K562 (cell line): ENCODE results near the gene APC2. TPM values are rescaled to one million over a fixed set of nuclear protein-coding genes. Genes with fewer than 3 reads are reported as not detected.

Experiments
- BRF1 ChIP-seq: IDR thresholded peaks from 3 replicates; pipeline ENCODE4 v1.6.1; 2011; ENCODE audit warnings: borderline replicate concordance, mild to moderate bottlenecking; ENCODE audit not compliant: insufficient read length; ENCODE audit errors: extremely low read depth
- SMAD2 ChIP-seq: fragments of 150-350 bp; IDR thresholded peaks from 2 replicates; pipeline ENCODE4 v1.6.1; 2014; ENCODE audit warnings: low read depth, mild to moderate bottlenecking, low read length
- SREBF2 ChIP-seq: sonication (generic); formaldehyde crosslinking; IDR thresholded peaks from 2 replicates; pipeline ENCODE4 v1.4.0; 2020; ENCODE audit warnings: mild to moderate bottlenecking, missing genetic modification reagents
- TSHZ1 ChIP-seq: fragments of 250-450 bp; sonication (Bioruptor Pico); IDR thresholded peaks from 2 replicates; pipeline ENCODE4 v1.4.0; 2020; ENCODE audit warnings: mild to moderate bottlenecking, moderate library complexity
- ZFP36 ChIP-seq: fragments of 150-350 bp; IDR thresholded peaks from 2 replicates; pipeline ENCODE4 v1.6.1; 2018; ENCODE audit warnings: low read length, low read depth; ENCODE audit not compliant: partially characterized antibody
- ZNF23 ChIP-seq: fragments of 250-450 bp; sonication (Bioruptor Pico); IDR thresholded peaks from 2 replicates; pipeline ENCODE4 v1.4.0; 2020; ENCODE audit warnings: mild to moderate bottlenecking
- polyA plus RNA-seq, 8 experiments: library from polyadenylated mRNA; depleted of rRNA in 4 of 8; stranded (reverse) in 5 of 8; unstranded in 3 of 8; fragments of >200 nt; fragmentation: Nextera tagmentation in 2 of 8; fragmentation: Illumina TruSeq in 1 of 8; extraction: Ambion mirVana in 2 of 8; extraction: Trizol in 1 of 8; gene quantifications; 2 replicates each; pipeline versions ENCODE4 v1.2.1 to v1.2.3, GENCODE V29; 2011 to 2014; ENCODE audit warnings: inconsistent platforms in 1 of 8, missing spikeins in 1 of 8
- total RNA-seq, 7 experiments: library from RNA; depleted of rRNA in 6 of 7; stranded (reverse); fragments of >200 nt in 6 of 7; fragmentation: Illumina TruSeq in 2 of 7; extraction: Trizol in 2 of 7; gene quantifications; 2 replicates each; pipeline versions ENCODE4 v1.2.1 to v1.2.3, GENCODE V29; 2011 to 2021; ENCODE audit warnings: low replicate concordance in 1 of 7
- TF ChIP-seq, protein P1 (sequence below): fragments of 450-650 bp; IDR thresholded peaks from 2 replicates; pipeline ENCODE4 v1.6.1; 2016; ENCODE audit warnings: low read depth
- TF ChIP-seq, protein P2 (sequence below): sonication (generic); formaldehyde crosslinking; IDR thresholded peaks from 2 replicates; pipeline ENCODE4 v1.8.1; 2023; ENCODE audit warnings: mild to moderate bottlenecking, missing genetic modification reagents
- TF ChIP-seq, protein P3 (sequence below): fragments of 250-450 bp; sonication (Bioruptor Pico); IDR thresholded peaks from 2 replicates; pipeline ENCODE4 v1.5.0; 2020; ENCODE audit warnings: mild to moderate bottlenecking, borderline replicate concordance

The APC2 gene
- total and polyA plus RNA-seq, 9 of the 15 experiments (the other 6 are each of a cell fraction or from before 2014, with no cell fraction given) = 0.01 to 0.40 (median 0.05) TPM; not detected in 3

GRCh38 chr19:1478934-1479707, 29.2 kb downstream of the APC2 start, which contains the start of gene C19orf25 (continued):
- no peak for TF ChIP-seq ZFP36
- TF ChIP-seq, protein P1, sequence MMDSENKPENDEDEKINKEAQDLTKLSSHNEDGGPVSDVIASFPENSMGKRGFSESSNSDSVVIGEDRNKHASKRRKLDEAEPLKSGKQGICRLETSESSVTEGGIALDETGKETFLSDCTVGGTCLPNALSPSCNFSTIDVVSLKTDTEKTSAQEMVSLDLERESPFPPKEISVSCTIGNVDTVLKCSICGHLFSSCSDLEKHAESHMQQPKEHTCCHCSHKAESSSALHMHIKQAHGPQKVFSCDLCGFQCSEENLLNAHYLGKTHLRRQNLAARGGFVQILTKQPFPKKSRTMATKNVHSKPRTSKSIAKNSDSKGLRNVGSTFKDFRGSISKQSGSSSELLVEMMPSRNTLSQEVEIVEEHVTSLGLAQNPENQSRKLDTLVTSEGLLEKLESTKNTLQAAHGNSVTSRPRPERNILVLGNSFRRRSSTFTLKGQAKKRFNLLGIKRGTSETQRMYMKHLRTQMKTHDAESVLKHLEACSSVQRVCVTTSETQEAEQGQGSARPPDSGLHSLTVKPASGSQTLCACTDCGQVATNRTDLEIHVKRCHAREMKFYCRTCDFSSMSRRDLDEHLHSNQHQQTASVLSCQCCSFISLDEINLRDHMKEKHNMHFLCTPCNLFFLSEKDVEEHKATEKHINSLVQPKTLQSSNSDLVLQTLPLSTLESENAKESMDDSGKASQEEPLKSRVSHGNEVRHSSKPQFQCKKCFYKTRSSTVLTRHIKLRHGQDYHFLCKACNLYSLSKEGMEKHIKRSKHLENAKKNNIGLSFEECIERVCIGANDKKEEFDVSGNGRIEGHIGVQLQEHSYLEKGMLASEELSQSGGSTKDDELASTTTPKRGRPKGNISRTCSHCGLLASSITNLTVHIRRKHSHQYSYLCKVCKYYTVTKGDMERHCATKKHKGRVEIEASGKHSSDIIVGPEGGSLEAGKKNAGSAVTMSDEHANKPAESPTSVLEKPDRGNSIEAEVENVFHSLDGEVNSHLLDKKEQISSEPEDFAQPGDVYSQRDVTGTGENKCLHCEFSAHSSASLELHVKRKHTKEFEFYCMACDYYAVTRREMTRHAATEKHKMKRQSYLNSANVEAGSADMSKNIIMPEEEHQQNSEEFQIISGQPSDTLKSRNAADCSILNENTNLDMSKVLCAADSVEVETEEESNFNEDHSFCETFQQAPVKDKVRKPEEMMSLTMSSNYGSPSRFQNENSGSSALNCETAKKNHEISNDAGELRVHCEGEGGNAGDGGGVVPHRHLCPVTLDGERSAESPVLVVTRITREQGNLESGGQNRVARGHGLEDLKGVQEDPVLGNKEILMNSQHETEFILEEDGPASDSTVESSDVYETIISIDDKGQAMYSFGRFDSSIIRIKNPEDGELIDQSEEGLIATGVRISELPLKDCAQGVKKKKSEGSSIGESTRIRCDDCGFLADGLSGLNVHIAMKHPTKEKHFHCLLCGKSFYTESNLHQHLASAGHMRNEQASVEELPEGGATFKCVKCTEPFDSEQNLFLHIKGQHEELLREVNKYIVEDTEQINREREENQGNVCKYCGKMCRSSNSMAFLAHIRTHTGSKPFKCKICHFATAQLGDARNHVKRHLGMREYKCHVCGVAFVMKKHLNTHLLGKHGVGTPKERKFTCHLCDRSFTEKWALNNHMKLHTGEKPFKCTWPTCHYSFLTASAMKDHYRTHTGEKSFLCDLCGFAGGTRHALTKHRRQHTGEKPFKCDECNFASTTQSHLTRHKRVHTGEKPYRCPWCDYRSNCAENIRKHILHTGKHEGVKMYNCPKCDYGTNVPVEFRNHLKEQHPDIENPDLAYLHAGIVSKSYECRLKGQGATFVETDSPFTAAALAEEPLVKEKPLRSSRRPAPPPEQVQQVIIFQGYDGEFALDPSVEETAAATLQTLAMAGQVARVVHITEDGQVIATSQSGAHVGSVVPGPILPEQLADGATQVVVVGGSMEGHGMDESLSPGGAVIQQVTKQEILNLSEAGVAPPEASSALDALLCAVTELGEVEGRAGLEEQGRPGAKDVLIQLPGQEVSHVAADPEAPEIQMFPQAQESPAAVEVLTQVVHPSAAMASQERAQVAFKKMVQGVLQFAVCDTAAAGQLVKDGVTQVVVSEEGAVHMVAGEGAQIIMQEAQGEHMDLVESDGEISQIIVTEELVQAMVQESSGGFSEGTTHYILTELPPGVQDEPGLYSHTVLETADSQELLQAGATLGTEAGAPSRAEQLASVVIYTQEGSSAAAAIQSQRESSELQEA = peak; percentile 72; the same call in 1 of the 2 replicates
- TF ChIP-seq ZNF23 = no peak
- TF ChIP-seq BRF1 = no peak
- TF ChIP-seq, protein P2, sequence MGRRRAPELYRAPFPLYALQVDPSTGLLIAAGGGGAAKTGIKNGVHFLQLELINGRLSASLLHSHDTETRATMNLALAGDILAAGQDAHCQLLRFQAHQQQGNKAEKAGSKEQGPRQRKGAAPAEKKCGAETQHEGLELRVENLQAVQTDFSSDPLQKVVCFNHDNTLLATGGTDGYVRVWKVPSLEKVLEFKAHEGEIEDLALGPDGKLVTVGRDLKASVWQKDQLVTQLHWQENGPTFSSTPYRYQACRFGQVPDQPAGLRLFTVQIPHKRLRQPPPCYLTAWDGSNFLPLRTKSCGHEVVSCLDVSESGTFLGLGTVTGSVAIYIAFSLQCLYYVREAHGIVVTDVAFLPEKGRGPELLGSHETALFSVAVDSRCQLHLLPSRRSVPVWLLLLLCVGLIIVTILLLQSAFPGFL (CRISPR knock-in tag) = no peak
- TF ChIP-seq SMAD2 = no peak
- no peak for TF ChIP-seq SREBF2 (CRISPR knock-in tag)
- no peak for TF ChIP-seq TSHZ1 (CRISPR knock-in tag)
- TF ChIP-seq, protein P3, sequence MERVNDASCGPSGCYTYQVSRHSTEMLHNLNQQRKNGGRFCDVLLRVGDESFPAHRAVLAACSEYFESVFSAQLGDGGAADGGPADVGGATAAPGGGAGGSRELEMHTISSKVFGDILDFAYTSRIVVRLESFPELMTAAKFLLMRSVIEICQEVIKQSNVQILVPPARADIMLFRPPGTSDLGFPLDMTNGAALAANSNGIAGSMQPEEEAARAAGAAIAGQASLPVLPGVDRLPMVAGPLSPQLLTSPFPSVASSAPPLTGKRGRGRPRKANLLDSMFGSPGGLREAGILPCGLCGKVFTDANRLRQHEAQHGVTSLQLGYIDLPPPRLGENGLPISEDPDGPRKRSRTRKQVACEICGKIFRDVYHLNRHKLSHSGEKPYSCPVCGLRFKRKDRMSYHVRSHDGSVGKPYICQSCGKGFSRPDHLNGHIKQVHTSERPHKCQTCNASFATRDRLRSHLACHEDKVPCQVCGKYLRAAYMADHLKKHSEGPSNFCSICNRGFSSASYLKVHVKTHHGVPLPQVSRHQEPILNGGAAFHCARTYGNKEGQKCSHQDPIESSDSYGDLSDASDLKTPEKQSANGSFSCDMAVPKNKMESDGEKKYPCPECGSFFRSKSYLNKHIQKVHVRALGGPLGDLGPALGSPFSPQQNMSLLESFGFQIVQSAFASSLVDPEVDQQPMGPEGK = no peak
